ENCODE results near the gene TTLL10.

Gene TTLL10

GRCh38 chr1:1173793-1174415 lies at the start of gene TTLL10:
Gene TTLL10 (plus strand): TSS chr1:1173880. CDS start chr1:1179216, 5,336 bp downstream.
- DNase-seq, result peak; percentile 72

- DNase-seq, result no peak
Observed at GRCh38 chr1:1124508-1124785, 49.2 kb upstream of the TTLL10 start.

GRCh38 chr1:1124786-1125642 lies 48.7 kb upstream of the TTLL10 start:
- DNase-seq, result no peak

- DNase-seq, result no peak
Observed at GRCh38 chr1:1125945-1126344, 47.7 kb upstream of the TTLL10 start.

GRCh38 chr1:1127551-1128451 lies 45.9 kb upstream of the TTLL10 start:
- DNase-seq, result no peak

GRCh38 chr1:1128454-1129139 lies 45.1 kb upstream of the TTLL10 start:
- no peak for DNase-seq

GRCh38 chr1:1129381-1129821 lies 44.3 kb upstream of the TTLL10 start:
- DNase-seq, result no peak

GRCh38 chr1:1130206-1131120 lies 43.2 kb upstream of the TTLL10 start:
- no peak for DNase-seq

- DNase-seq, result no peak
Observed at GRCh38 chr1:1132042-1132950, 41.4 kb upstream of the TTLL10 start.

- no peak for DNase-seq
Observed at GRCh38 chr1:1132956-1133750, 40.5 kb upstream of the TTLL10 start.

GRCh38 chr1:1134300-1134970 lies 39.2 kb upstream of the TTLL10 start:
- DNase-seq, result no peak

- no peak for DNase-seq
Observed at GRCh38 chr1:1135339-1136136, 38.1 kb upstream of the TTLL10 start.

GRCh38 chr1:1136547-1137230 lies 37.0 kb upstream of the TTLL10 start:
- DNase-seq, result no peak

GRCh38 chr1:1137256-1138045 lies 36.2 kb upstream of the TTLL10 start:
- no peak for DNase-seq

GRCh38 chr1:1140673-1141072 lies 33.0 kb upstream of the TTLL10 start:
- DNase-seq, result no peak

GRCh38 chr1:1141244-1141910 lies 32.3 kb upstream of the TTLL10 start:
- no peak for DNase-seq

Data from islet precursor cell (in vitro differentiated cells).